Memory B cell (primary cell): ENCODE measurements around the gene ELF4.

ENCODE experiments used
- ATAC-seq: fragments of 150-1000 bp; cut with Tn5 transposase; 2 replicates; pipeline ENCODE4 v1.10.0; 2021; ENCODE audit warnings: low read depth, mild to moderate bottlenecking, moderate library complexity
- DNase-seq, 2 donors: peaks; one replicate each; pipeline ENCODE4 v3.0.0; 2022; ENCODE audit warnings: low spot score in 2 of 2
- H3K27ac Mint-ChIP-seq: one replicate; pipeline ENCODE4 v1.8.0; 2022; ENCODE audit warnings: mild to moderate bottlenecking, moderate library complexity, mixed read lengths
- H3K27me3 Mint-ChIP-seq: one replicate; pipeline ENCODE4 v1.8.0; 2022; ENCODE audit warnings: mixed read lengths
- H3K36me3 Mint-ChIP-seq: one replicate; pipeline ENCODE4 v1.8.0; 2022; ENCODE audit warnings: mild to moderate bottlenecking, mixed read lengths
- H3K4me1 Mint-ChIP-seq: one replicate; pipeline ENCODE4 v1.8.0; 2022; ENCODE audit warnings: mixed read lengths
- H3K4me3 Mint-ChIP-seq: one replicate; pipeline ENCODE4 v1.8.0; 2022; ENCODE audit warnings: mild to moderate bottlenecking, moderate library complexity, mixed read lengths
- H3K9me3 Mint-ChIP-seq: one replicate; pipeline ENCODE4 v1.8.0; 2022; ENCODE audit warnings: mixed read lengths

The ELF4 gene

DNA sequence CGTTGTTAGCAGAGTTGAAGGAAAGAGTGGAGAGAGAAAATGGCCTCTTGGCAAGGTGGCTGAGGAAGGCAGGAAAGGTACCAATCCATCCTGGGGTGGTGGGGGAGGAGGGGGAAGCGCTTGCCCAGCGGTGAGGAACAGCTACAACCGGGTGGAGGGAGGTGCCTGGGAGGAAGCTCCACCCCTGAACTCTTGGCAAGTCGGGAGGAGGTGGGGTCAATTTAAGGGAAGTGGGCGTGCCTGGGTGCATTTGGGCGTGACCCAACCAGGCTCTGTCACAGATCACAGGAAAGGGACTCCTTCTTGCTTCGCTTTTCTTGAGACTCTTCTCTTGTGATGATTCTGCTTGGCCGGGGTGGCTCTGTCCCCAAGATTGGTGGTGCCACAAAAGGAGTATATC lies 86.2 kb downstream of the ELF4 start:
- Mint-ChIP-seq H3K4me3 (peak overlapping the region; percentile 60), H3K27me3 (no peaks in the 10 kb centered on the region), H3K4me1 (peaks cover 11% of the 10 kb centered on the region), H3K36me3 (peaks cover 6% of the 10 kb centered on the region), H3K27ac (peak overlapping the region; percentile 88), H3K9me3 (no peaks in the 10 kb centered on the region)
- peak; percentile 100 for ATAC-seq
- peak; percentile 64 to 82 for DNase-seq

- no peak for DNase-seq
- Mint-ChIP-seq H3K4me3 (no peak overlapping the region), H3K27me3 (no peaks in the 10 kb centered on the region), H3K36me3 (peaks cover 4% of the 10 kb centered on the region), H3K27ac (no peak overlapping the region), H3K9me3 (no peaks in the 10 kb centered on the region), H3K4me1 (peaks cover 11% of the 10 kb centered on the region)
- no peak for ATAC-seq
These were observed 89.5 kb downstream of the ELF4 start for GRCh38 chrX:130020661-130021324.

DNA sequence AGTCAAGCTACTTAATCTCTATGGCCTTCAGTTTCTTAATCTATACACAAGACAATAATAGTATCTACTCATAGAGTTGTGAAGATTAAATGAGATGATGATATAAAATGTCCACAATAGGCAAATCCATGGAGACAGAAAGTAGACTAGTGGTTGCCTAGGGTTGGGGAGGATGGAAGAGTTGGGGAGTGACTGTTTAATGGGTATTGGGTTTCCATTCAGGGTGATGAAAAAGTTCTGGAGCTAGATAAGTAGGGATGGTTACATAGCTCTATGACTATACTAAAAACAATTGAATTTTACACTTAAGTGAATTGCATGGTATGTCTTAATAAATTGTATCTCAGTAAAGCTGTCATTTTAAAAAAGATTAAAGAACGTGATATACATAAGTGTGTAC lies 92.2 kb downstream of the ELF4 start:
- ATAC-seq (no peak), DNase-seq (no peak)
- H3K27me3 Mint-ChIP-seq = no peaks in the 10 kb centered on the region
- H3K9me3 Mint-ChIP-seq = no peaks in the 10 kb centered on the region
- no peak overlapping the region for H3K4me3 Mint-ChIP-seq
- no peaks in the 10 kb centered on the region for H3K4me1 Mint-ChIP-seq
- peaks cover 15% of the 10 kb centered on the region for H3K36me3 Mint-ChIP-seq
- H3K27ac Mint-ChIP-seq = peak overlapping the region; percentile 58

GRCh38 chrX:130015181-130015580 lies 95.1 kb downstream of the ELF4 start:
- Mint-ChIP-seq H3K27me3 (no peaks in the 10 kb centered on the region), H3K9me3 (no peaks in the 10 kb centered on the region), H3K4me3 (no peak overlapping the region), H3K4me1 (no peaks in the 10 kb centered on the region), H3K27ac (no peak overlapping the region), H3K36me3 (peaks cover 15% of the 10 kb centered on the region)
- DNase-seq = no peak
- ATAC-seq = no peak
